Ishikawa (cell line): ENCODE measurements around the gene CFAP97.

ENCODE experiments used
- CEBPB ChIP-seq: IDR thresholded peaks from 2 replicates; pipeline ENCODE4 v1.6.1; 2012
- CREB1 ChIP-seq: IDR thresholded peaks from 2 replicates; pipeline ENCODE4 v1.6.1; 2012; ENCODE audit warnings: low read depth
- EGR1 ChIP-seq: IDR thresholded peaks from 2 replicates; pipeline ENCODE4 v1.6.1; 2012
- EP300 ChIP-seq: IDR thresholded peaks from 2 replicates; pipeline ENCODE4 v1.6.1; 2012; ENCODE audit warnings: borderline replicate concordance
- FOXM1 ChIP-seq: IDR thresholded peaks from 2 replicates; pipeline ENCODE4 v1.6.1; 2012; ENCODE audit warnings: low read depth, borderline replicate concordance
- NFIC ChIP-seq: IDR thresholded peaks from 2 replicates; pipeline ENCODE4 v1.6.1; 2012
- RAD21 ChIP-seq: IDR thresholded peaks from 2 replicates; pipeline ENCODE4 v1.6.1; 2012; ENCODE audit warnings: low read depth
- TAF1 ChIP-seq: IDR thresholded peaks from 2 replicates; pipeline ENCODE4 v1.6.1; 2012; ENCODE audit warnings: low read depth, mild to moderate bottlenecking
- TCF12 ChIP-seq: IDR thresholded peaks from 2 replicates; pipeline ENCODE4 v1.6.1; 2012; ENCODE audit warnings: low read depth
- TEAD4 ChIP-seq: IDR thresholded peaks from 2 replicates; pipeline ENCODE4 v1.6.1; 2012
- YY1 ChIP-seq: IDR thresholded peaks from 2 replicates; pipeline ENCODE4 v1.6.1; 2012; ENCODE audit warnings: low read depth
- ZBTB7A ChIP-seq: IDR thresholded peaks from 2 replicates; pipeline ENCODE4 v1.6.1; 2012; ENCODE audit warnings: low read depth
- TF ChIP-seq, protein P1 (sequence below): IDR thresholded peaks from 2 replicates; pipeline ENCODE4 v1.6.1; 2012; ENCODE audit warnings: low read depth, mild to moderate bottlenecking
- TF ChIP-seq, protein P2 (sequence below): IDR thresholded peaks from 2 replicates; pipeline ENCODE4 v1.6.1; 2012
- TF ChIP-seq, protein P3 (sequence below): IDR thresholded peaks from 2 replicates; pipeline ENCODE4 v1.6.1; 2012

The CFAP97 gene

DNA sequence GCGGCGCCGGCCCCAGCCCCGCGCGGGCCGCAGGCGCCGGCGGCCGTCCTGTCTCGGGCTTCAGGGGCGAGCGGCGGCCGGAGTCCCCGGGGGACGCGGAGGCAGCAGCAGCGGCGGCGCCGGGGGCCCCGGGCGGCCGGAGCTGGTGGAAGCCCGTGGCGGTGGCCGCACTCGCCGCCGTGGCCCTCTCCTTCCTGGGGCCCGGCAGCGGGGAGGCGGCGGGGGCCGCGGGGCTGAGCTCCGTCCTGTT, 6.0 kb upstream of the CFAP97 start:
- TF ChIP-seq TAF1 = 0 out of 2 replicates have a peak, but pooled peaks have one; percentile 47

DNA sequence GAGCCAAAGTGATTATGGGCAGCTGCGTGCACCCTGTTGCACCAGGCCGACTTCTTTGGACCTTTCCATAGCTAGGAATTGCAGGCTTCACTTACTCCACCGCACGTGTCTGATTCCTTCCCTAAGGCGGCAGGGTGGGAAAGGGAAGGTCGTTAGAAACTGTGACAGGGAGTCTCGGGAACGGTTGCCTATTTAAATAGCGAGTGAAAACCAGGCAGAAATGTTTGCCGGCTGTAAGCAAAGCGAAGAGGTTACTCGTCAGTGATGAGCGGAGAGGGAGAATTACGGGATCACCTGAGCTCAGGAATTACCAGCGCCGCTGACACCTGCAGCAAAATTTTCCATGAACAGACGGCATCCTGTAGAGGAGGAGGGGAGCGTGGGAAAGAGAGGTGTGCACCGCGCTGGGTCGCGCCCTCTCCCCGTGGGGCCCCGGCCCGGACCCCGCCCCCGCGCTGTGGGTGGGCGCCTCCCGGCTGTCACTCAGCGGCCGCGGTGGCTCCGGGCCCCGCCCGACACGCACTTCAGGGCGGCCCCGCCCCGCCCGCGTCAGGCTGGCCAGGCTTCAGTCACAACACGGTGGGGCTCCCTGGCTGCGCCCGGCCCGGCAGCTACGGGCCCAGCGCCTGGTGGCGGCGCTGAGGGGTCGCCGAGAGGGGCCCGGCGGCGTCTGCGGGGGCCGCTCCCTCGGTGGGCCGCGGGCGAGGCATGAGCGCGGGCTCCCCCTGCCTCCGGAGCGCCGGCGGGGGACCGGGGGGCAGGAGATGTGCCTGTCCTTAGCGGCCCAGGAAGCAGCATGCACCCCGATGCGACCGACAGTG, 5.4 kb upstream of the CFAP97 start, which contains the start of gene SNX25:
Gene SNX25 (plus strand): TSS at position 568 of the 821 bp plus-strand sequence. CDS start 229 bp downstream, at position 797.
- no peak for TF ChIP-seq FOXM1
- TF ChIP-seq, protein P1, sequence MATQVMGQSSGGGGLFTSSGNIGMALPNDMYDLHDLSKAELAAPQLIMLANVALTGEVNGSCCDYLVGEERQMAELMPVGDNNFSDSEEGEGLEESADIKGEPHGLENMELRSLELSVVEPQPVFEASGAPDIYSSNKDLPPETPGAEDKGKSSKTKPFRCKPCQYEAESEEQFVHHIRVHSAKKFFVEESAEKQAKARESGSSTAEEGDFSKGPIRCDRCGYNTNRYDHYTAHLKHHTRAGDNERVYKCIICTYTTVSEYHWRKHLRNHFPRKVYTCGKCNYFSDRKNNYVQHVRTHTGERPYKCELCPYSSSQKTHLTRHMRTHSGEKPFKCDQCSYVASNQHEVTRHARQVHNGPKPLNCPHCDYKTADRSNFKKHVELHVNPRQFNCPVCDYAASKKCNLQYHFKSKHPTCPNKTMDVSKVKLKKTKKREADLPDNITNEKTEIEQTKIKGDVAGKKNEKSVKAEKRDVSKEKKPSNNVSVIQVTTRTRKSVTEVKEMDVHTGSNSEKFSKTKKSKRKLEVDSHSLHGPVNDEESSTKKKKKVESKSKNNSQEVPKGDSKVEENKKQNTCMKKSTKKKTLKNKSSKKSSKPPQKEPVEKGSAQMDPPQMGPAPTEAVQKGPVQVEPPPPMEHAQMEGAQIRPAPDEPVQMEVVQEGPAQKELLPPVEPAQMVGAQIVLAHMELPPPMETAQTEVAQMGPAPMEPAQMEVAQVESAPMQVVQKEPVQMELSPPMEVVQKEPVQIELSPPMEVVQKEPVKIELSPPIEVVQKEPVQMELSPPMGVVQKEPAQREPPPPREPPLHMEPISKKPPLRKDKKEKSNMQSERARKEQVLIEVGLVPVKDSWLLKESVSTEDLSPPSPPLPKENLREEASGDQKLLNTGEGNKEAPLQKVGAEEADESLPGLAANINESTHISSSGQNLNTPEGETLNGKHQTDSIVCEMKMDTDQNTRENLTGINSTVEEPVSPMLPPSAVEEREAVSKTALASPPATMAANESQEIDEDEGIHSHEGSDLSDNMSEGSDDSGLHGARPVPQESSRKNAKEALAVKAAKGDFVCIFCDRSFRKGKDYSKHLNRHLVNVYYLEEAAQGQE = no peak
- peak; percentile 32 for TF ChIP-seq TEAD4
- TF ChIP-seq TAF1 = peak; percentile 43; the same call in 1 of the 2 replicates
- peak; percentile 72 for TF ChIP-seq EGR1
- TF ChIP-seq CEBPB = no peak
- TF ChIP-seq YY1 = no peak
- TF ChIP-seq EP300 = peak; percentile 60; the same call in 1 of the 2 replicates
- TF ChIP-seq, protein P2, sequence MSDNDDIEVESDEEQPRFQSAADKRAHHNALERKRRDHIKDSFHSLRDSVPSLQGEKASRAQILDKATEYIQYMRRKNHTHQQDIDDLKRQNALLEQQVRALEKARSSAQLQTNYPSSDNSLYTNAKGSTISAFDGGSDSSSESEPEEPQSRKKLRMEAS = peak; percentile 86
- TF ChIP-seq RAD21 = 0 out of 2 replicates have a peak, but pooled peaks have one; percentile 4
- TF ChIP-seq TCF12 = peak; percentile 68; the same call in 1 of the 2 replicates

DNA sequence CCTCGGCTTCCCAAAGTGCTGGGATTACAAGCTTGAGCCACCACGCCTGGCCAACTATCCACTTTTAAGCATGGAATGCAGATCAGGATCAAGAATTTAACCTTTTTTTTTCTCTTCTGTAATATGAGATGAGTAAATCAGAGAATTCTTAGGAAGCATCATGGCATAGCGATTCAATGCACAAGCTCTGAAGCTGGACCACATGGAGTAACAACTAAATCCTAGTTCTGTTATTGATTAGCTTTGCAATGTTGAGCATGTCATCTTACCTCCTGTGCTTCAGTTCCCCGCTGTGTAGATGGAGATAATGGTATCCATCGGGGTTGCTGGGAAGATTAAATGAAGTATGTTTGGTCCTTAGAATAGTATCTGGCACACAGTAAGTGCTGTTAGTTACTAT, 3.7 kb upstream of the CFAP97 start:
- TF ChIP-seq TEAD4 (peak; percentile 46; the same call in 1 of the 2 replicates), CEBPB (no peak)

DNA sequence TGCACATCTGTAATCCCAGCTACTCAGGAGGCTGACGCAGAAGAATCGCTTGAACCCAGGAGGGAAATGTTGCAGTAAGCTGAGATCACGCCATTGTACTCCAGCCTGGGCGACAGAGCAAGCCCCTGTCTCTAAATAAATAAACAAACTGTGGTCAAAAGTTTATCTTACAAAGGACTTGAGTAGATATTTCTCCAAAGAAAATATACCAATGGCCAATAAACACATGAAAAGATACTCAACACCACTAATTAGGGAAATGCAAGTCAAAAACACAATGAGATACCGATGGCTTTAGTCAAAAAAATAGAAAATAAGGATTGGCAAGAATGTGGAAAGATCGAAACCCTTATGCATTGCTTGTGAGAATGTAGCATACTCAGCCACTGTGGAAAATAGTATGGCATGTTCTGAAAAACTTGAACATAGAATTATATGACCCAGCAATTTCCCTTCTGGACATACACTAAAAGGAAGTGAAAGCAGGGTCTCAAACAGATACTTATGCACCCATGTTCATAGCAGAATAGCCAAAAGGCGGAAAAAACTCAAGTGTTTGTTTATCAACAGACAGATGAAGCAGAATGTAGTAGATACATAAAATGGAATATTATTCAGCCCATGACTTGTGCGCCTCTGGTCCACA, 2.0 kb upstream of the CFAP97 start:
- TF ChIP-seq, protein P3, sequence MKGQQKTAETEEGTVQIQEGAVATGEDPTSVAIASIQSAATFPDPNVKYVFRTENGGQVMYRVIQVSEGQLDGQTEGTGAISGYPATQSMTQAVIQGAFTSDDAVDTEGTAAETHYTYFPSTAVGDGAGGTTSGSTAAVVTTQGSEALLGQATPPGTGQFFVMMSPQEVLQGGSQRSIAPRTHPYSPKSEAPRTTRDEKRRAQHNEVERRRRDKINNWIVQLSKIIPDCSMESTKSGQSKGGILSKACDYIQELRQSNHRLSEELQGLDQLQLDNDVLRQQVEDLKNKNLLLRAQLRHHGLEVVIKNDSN = no peak
- TF ChIP-seq EGR1 (no peak), YY1 (no peak), FOXM1 (no peak), ZBTB7A (no peak), EP300 (no peak), CREB1 (no peak), TAF1 (no peak)
- TF ChIP-seq, protein P2 = no peak

DNA sequence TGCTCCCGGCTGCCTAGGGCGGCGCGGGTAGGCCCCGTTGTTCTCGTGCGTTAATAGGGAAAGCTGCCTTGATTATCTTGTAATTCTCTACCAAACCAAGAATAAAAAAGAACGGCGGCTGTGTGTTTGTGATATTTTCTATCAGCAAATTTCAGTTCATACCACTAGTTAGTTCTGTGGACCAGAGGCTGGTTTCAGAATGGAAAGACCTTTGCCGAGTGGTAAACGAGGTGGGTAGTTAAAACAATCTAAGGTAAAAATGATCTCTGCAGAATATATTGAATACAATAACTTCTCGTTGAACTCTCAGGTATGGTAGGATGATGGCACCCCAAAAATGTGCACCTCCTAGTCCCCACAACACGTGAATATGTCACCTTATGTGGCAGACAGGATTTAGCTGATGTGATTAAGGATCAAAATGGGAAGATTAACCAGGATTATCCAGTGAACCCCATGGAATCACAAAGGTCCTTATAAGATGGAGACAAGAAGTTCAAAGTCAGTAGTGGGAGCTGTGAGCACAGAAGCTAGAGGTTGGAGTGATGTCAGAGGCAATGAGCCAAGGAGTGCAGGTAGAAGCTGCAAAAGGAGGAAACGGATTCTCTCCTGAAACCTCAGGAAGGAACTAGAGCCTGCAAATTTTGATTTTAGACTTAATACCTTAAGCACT, 574 bp upstream of the CFAP97 start:
- TF ChIP-seq, protein P3 = no peak
- TF ChIP-seq CREB1 (no peak), EGR1 (no peak), RAD21 (no peak), TCF12 (no peak), CEBPB (no peak), TAF1 (no peak), FOXM1 (no peak)
- TF ChIP-seq, protein P2 = no peak

DNA sequence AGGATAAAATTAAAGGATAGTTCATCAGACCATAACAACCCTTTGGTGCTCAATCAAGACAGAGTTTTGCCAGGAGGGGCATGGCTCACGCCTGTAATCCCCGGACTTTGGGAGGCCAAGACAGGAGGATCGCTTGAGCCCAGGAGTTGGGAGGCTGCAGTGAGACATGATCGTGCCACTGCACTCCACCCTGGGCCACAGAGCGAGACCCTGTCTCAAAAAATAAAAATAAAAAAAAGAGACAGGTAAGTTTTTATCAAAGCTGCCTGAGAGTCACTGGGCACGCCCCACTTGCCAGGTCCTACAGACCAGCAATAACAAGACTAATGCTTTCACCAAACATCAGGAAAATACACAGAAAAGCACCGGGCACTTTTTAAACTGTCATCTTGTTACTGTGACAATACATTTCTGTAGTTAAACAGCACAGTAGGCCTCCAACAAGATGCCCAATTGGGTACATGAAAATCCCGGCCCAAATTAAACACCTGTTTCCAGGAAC, 765 bp downstream of the CFAP97 start:
- TF ChIP-seq ZBTB7A (no peak), EGR1 (no peak), FOXM1 (no peak), EP300 (no peak), TEAD4 (no peak), CREB1 (no peak), TAF1 (no peak)

DNA sequence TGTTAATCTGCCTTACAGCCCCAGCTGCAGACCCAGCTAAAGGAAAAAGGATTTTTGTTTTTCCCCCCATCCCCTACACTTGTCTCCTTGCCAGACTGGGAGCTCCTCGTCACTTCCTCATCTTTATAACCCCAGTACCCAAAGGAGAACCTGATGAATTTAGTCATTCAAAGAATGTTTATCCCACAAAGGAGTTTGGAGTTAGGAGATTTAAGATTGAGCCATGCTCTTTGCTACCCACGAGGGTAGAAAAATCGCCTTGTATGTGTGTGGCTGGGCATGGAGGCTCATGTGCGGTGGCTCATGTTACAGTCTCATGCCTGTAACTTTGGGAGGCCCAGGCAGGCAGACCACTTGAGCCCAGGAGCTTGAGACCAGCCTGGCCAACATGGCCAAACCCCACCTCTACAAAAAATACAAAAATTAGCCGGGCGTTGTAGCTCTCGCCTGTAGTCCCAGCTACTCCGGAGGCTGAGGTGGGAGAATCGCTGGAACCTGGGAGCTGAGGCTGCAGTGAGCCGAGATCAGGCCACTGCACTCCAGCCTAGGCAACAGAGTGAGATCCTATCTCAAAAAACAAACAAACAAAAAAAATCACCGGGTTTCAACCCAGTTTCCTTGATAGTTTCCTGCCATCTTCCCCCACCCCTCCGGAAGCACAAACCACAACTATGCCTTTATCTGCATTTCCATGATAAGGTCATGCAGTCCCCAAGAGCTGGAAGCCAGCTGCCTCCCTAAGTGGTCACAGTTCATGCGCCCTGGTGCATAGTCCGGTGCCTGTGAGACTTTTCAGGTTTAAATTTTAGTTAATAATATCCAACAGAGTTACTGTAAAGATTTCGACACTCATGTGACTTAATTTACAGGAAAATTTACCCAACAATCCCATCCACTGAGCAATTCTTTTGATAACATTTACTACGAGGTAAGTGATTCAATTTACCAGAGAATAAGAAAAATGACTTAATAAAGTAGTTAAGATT, 1.5 kb downstream of the CFAP97 start:
- TF ChIP-seq EP300 (no peak), FOXM1 (no peak), CEBPB (no peak), EGR1 (no peak), TAF1 (no peak), NFIC (no peak), ZBTB7A (no peak), RAD21 (no peak), YY1 (no peak), TEAD4 (no peak), CREB1 (no peak), TCF12 (no peak)
- TF ChIP-seq, protein P3 = no peak
- TF ChIP-seq, protein P2 = no peak
- TF ChIP-seq, protein P1 = no peak
